ENCODE data around the gene RHEB. TPM values are rescaled to one million over a fixed set of nuclear protein-coding genes. Genes with fewer than 3 reads are reported as not detected.
"Not testable (repeated sequence)": the region's sequence is repeated elsewhere in the genome, so short reads cannot be mapped to it uniquely, and the experiment has no call there.

The RHEB gene
- total RNA-seq, 1 experiment from 2014 or later, result 87.0 TPM

GRCh38 chr7:151540146-151540545 is 20.5 kb upstream of the RHEB start:
- no peak overlapping the region for H3K4me3 ChIP-seq (ENCODE audit: low read length)
- no peak for DNase-seq
- no peaks in the 10 kb centered on the region for H3K79me2 ChIP-seq (ENCODE audit: low read length)
- intact Hi-C loops (cut with micrococcal nuclease), result no loop called here
- ATAC-seq, result no peak
- POLR2A ChIA-PET (ENCODE audit: unreplicated experiment), result no interaction called here
- no peak overlapping the region for H2AFZ ChIP-seq (ENCODE audit: low read length)
- no peak overlapping the region for H3K27ac ChIP-seq (ENCODE audit: low read length)
- H3K36me3 ChIP-seq (ENCODE audit: low read depth, low read length), result no peaks in the 10 kb centered on the region
- no peaks in the 10 kb centered on the region for H3K9me2 ChIP-seq (replicated peaks; ENCODE audit: low read length)
- CTCF ChIA-PET, result no interaction called here
- H3K9ac ChIP-seq (ENCODE audit: low read length), result no peak overlapping the region
- no peaks in the 10 kb centered on the region for H3K9me3 ChIP-seq (ENCODE audit: low read length)
- no peak overlapping the region for H3K4me2 ChIP-seq (ENCODE audit: low read length)
- TF ChIP-seq EZH2phosphoT487 (IDR thresholded peaks at IDR 0.05; ENCODE audit: borderline replicate concordance, low read length), result no peak
- TF ChIP-seq CTCF (conservative IDR thresholded peaks at IDR 0.05; ENCODE audit: low read depth, low read length), result no peak
- TF ChIP-seq EZH2 (IDR thresholded peaks at IDR 0.05; ENCODE audit: low read length, unreplicated experiment), result no peak
- H3F3A ChIP-seq (ENCODE audit: low read length, unreplicated experiment), result no peaks in the 10 kb centered on the region
- H3K4me1 ChIP-seq (ENCODE audit: insufficient read depth, low read length), result no peaks in the 10 kb centered on the region
- no TSS peak for BruUV-seq (replicated peaks)
- H4K20me1 ChIP-seq (ENCODE audit: low read length), result no peaks in the 10 kb centered on the region
- H3K27me3 ChIP-seq (ENCODE audit: low read length), result no peaks in the 10 kb centered on the region

GRCh38 chr7:151539088-151539671 is 19.5 kb upstream of the RHEB start:
- DNase-seq, result no peak
- BruUV-seq (replicated peaks), result no TSS peak
- Histone ChIP-seq H3F3A (ENCODE audit: low read length, unreplicated experiment) (no peaks in the 10 kb centered on the region), H4K20me1 (ENCODE audit: low read length) (no peaks in the 10 kb centered on the region), H3K9me2 (replicated peaks; ENCODE audit: low read length) (no peaks in the 10 kb centered on the region), H3K9me3 (ENCODE audit: low read length) (no peaks in the 10 kb centered on the region), H2AFZ (ENCODE audit: low read length) (no peak overlapping the region), H3K4me2 (ENCODE audit: low read length) (no peak overlapping the region), H3K36me3 (ENCODE audit: low read depth, low read length) (no peaks in the 10 kb centered on the region), H3K9ac (ENCODE audit: low read length) (no peak overlapping the region), H3K4me3 (ENCODE audit: low read length) (no peak overlapping the region), H3K27ac (ENCODE audit: low read length) (no peak overlapping the region), H3K4me1 (ENCODE audit: insufficient read depth, low read length) (no peaks in the 10 kb centered on the region), H3K79me2 (ENCODE audit: low read length) (no peaks in the 10 kb centered on the region), H3K27me3 (ENCODE audit: low read length) (no peaks in the 10 kb centered on the region)
- POLR2A ChIA-PET (ENCODE audit: unreplicated experiment), result interaction anchor here (1.1 kb wide), 1 partner anchor 19 kb away, joined by 8 read pairs; the partner anchor contains the start of gene RHEB
- TF ChIP-seq EZH2 (IDR thresholded peaks at IDR 0.05; ENCODE audit: low read length, unreplicated experiment) (no peak), EZH2phosphoT487 (IDR thresholded peaks at IDR 0.05; ENCODE audit: borderline replicate concordance, low read length) (no peak), CTCF (conservative IDR thresholded peaks at IDR 0.05; ENCODE audit: low read depth, low read length) (no peak)
- intact Hi-C loops (cut with micrococcal nuclease), result no loop called here
- CTCF ChIA-PET, result interaction anchor here (0.9 to 1.0 kb wide), 2 partner anchors 53 to 156 kb away, joined by 3 read pairs; no protein-coding TSS in a partner anchor
- peak; percentile 40 for ATAC-seq

DNA sequence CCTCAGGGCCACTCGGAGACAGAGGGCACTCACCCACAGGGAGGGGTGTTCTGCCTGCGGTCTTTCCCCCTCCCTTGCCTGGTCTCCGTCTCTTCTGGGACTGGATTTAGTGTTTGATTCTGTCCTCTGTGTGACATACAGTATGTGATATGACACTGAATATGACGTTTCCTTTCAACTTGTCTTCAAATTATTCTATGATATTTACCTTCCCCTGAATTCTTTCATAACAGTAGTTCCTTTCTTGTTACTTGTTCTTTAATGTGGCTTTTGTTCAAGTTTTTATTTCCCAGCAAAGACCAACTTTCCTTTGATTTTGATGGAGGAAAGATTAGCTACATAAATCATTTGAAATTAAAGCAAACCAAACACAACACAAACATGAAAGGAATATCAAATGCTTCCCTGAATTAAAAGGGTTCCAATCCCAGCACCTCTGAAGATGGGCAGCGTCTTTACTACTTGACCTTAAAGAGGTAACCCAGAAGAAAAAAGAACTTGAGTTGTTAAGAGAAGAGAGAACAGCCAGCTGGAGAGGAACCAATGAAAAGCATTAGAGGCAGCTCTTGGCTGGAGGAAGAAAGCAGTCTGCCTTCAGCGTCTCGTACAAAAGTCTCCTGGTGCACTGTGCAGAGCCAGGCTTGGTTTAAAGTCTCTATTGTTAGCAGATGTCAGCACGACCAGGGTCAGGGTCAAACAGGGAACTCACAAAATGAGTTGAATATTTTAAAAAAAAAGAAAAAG is 18.3 kb upstream of the RHEB start:
- H3F3A ChIP-seq (ENCODE audit: low read length, unreplicated experiment), result no peaks in the 10 kb centered on the region
- no peaks in the 10 kb centered on the region for H3K4me1 ChIP-seq (ENCODE audit: insufficient read depth, low read length)
- H3K4me3 ChIP-seq (ENCODE audit: low read length), result no peak overlapping the region
- no peaks in the 10 kb centered on the region for H4K20me1 ChIP-seq (ENCODE audit: low read length)
- intact Hi-C loops (cut with micrococcal nuclease), result no loop called here
- H3K36me3 ChIP-seq (ENCODE audit: low read depth, low read length), result no peaks in the 10 kb centered on the region
- no peak overlapping the region for H3K27ac ChIP-seq (ENCODE audit: low read length)
- no peaks in the 10 kb centered on the region for H3K27me3 ChIP-seq (ENCODE audit: low read length)
- H3K9me3 ChIP-seq (ENCODE audit: low read length), result no peaks in the 10 kb centered on the region
- H3K4me2 ChIP-seq (ENCODE audit: low read length), result no peak overlapping the region
- BruUV-seq (replicated peaks), result no TSS peak
- CTCF ChIA-PET, result interaction anchor here (0.5 to 1.0 kb wide), 2 partner anchors 55 to 835 kb away, joined by 3 read pairs; no protein-coding TSS in a partner anchor
- TF ChIP-seq EZH2phosphoT487 (IDR thresholded peaks at IDR 0.05; ENCODE audit: borderline replicate concordance, low read length), result no peak
- TF ChIP-seq EZH2 (IDR thresholded peaks at IDR 0.05; ENCODE audit: low read length, unreplicated experiment), result no peak
- TF ChIP-seq CTCF (conservative IDR thresholded peaks at IDR 0.05; ENCODE audit: low read depth, low read length), result no peak
- no peaks in the 10 kb centered on the region for H3K9me2 ChIP-seq (replicated peaks; ENCODE audit: low read length)
- ATAC-seq (no peak), DNase-seq (no peak)
- POLR2A ChIA-PET (ENCODE audit: unreplicated experiment), result interaction anchor here (1.1 kb wide), 1 partner anchor 18 kb away, joined by 8 read pairs; the partner anchor contains the start of gene RHEB
- H2AFZ ChIP-seq (ENCODE audit: low read length), result peak overlapping the region; percentile 45; the same call in 1 of the 2 replicates
- H3K9ac ChIP-seq (ENCODE audit: low read length), result no peak overlapping the region
- no peaks in the 10 kb centered on the region for H3K79me2 ChIP-seq (ENCODE audit: low read length)

DNA sequence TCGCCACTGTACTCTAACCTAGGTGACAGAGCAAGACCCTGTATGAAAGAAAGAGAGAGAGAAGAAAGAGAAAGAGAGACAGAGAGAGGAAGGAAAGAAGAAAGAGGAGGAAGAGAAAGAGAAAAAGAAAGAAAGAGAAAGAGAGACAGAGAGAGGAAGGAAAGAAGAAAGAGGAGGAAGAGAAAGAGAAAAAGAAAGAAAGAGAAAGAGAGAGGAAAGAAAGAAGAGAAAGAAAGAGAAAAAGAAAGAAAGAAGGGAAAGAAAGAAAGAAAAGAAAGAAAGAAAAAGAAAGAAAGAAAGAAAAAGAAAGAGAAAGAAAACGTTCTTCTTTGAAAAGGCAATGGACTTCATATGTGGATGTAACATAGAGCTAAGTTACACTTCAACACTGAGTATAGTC is 16.5 kb upstream of the RHEB start:
- ATAC-seq; DNase-seq; H3K36me3 ChIP-seq (ENCODE audit: low read depth, low read length); H3K9me2 ChIP-seq (replicated peaks; ENCODE audit: low read length); H2AFZ ChIP-seq (ENCODE audit: low read length); H4K20me1 ChIP-seq (ENCODE audit: low read length); H3K27ac ChIP-seq (ENCODE audit: low read length); H3K4me3 ChIP-seq (ENCODE audit: low read length); H3K9ac ChIP-seq (ENCODE audit: low read length); POLR2A ChIA-PET (ENCODE audit: unreplicated experiment); intact Hi-C loops (cut with micrococcal nuclease); H3K4me2 ChIP-seq (ENCODE audit: low read length); CTCF ChIA-PET; H3K4me1 ChIP-seq (ENCODE audit: insufficient read depth, low read length); H3K27me3 ChIP-seq (ENCODE audit: low read length); H3F3A ChIP-seq (ENCODE audit: low read length, unreplicated experiment); H3K79me2 ChIP-seq (ENCODE audit: low read length); BruUV-seq (replicated peaks); H3K9me3 ChIP-seq (ENCODE audit: low read length): not testable (repeated sequence)

Measured in PC-3 (cell line).